Activated naive CD8-positive, alpha-beta T cell treated with anti-CD3 and anti-CD28 coated beads, Interleukin-2, amount 10 ng/mL, durations not matched to agents 7 days and 5 days (primary cell): ENCODE measurements around the gene NPIPB12. TPM values are rescaled to one million over a fixed set of nuclear protein-coding genes. Genes with fewer than 3 reads are reported as not detected.
A peak's percentile ranks its signal among the peaks of the same experiment; 100 is the strongest.
"Not testable (repeated sequence)": the region's sequence is repeated elsewhere in the genome, so short reads cannot be mapped to it uniquely, and the experiment has no call there.

Experiments used
- ATAC-seq: fragments of 150-1000 bp; cut with Tn5 transposase; one replicate; pipeline ENCODE4 v1.10.0; 2021; ENCODE audit warnings: low read depth, moderate library complexity
- POLR2A ChIA-PET: fragments of 350-600 bp; sonication (Branson Sonifier 250); formaldehyde crosslinking; loops from one replicate; lab custom pipeline; 2021; ENCODE audit warnings: antibody characterized with exemption; lab: Charles Lee
- DNase-seq: peaks from one replicate; pipeline ENCODE4 v3.0.0; 2021
- H3K27ac Mint-ChIP-seq: one replicate; pipeline ENCODE4 v1.8.0; 2022; ENCODE audit warnings: mild to moderate bottlenecking, mixed read lengths
- H3K27me3 Mint-ChIP-seq: one replicate; pipeline ENCODE4 v1.8.0; 2022; ENCODE audit warnings: mild to moderate bottlenecking, moderate library complexity, mixed read lengths
- H3K36me3 Mint-ChIP-seq: one replicate; pipeline ENCODE4 v1.8.0; 2021; ENCODE audit warnings: mild to moderate bottlenecking, mixed read lengths
- H3K4me1 Mint-ChIP-seq: one replicate; pipeline ENCODE4 v1.8.0; 2021; ENCODE audit warnings: mixed read lengths
- H3K4me3 Mint-ChIP-seq: one replicate; pipeline ENCODE4 v1.8.0; 2022; ENCODE audit warnings: mild to moderate bottlenecking, moderate library complexity, mixed read lengths
- H3K9me3 Mint-ChIP-seq: one replicate; pipeline ENCODE4 v1.8.0; 2021; ENCODE audit warnings: mixed read lengths
- total RNA-seq, 2 experiments: library from RNA; stranded (reverse); gene quantifications; one replicate each; pipeline ENCODE4 v1.2.3, GENCODE V29; 2021

The NPIPB12 gene
- total RNA-seq, 2 experiments from 2014 or later: 105 to 121 TPM

DNA sequence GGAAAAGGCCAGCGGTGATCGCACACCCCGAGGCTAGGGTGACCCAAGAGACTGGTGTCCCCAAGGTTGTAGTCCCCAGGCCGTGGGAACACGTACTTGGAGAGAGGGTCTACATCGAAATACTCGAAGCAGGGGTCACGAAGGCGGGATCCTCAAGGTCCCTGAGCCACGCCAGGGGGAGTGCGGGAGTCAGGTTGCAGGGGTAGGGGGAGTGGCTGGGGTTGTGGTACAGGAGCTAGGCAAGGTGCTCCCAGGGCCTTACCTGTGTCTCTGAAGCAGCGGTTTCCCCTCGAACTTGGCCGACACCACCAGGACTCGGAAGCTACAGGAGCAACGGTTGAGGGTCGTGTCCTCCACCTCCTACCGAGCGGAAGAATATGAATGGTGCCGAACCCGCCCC lies 52.5 kb downstream of the NPIPB12 start:
- DNase-seq, POLR2A ChIA-PET, H3K27me3 Mint-ChIP-seq, H3K36me3 Mint-ChIP-seq, H3K9me3 Mint-ChIP-seq, H3K4me3 Mint-ChIP-seq, H3K4me1 Mint-ChIP-seq, H3K27ac Mint-ChIP-seq: not testable (repeated sequence)
- ATAC-seq: peak; percentile 3

Other genes with a start within 250 kb of the NPIPB12 start
- 1 to 10 TPM; 1.9 to 2.4 TPM for gene NPIPB11, start 99.7 kb downstream of the NPIPB12 start, total RNA-seq
- 10 to 100 TPM in 1 of 2 experiments, 1 to 10 TPM in 1; 8.6 to 12.1 TPM for gene BOLA2, start 52.1 kb downstream of the NPIPB12 start, total RNA-seq
- 10 to 100 TPM; 19.9 to 68.2 TPM for gene SLX1B, start 51.9 kb downstream of the NPIPB12 start, total RNA-seq
- 1 to 10 TPM; 1.5 to 2.4 TPM for gene SULT1A4, start 46.5 kb downstream of the NPIPB12 start, total RNA-seq
- 100 to 1,000 TPM; 255 to 263 TPM for gene SPN, start 156.8 kb upstream of the NPIPB12 start, total RNA-seq
- 10 to 100 TPM in 1 of 2 experiments, 1 to 10 TPM in 1; 7.4 to 10.0 TPM for gene QPRT, start 172.8 kb upstream of the NPIPB12 start, total RNA-seq
- gene C16orf54, start 239.6 kb upstream of the NPIPB12 start, total RNA-seq: 10 to 100 TPM; 84.2 to 88.0 TPM